H1 (cell line): ENCODE data around the gene ZNF316. TPM values are rescaled to one million over a fixed set of nuclear protein-coding genes. Genes with fewer than 3 reads are reported as not detected.

ENCODE experiments used
- CTCF ChIA-PET: fragments of 300-600 bp; sonication (Branson Sonifier 250); formaldehyde crosslinking; loops from one replicate; lab custom pipeline; 2021; ENCODE audit not compliant: partially characterized antibody; lab: Charles Lee
- POLR2A ChIA-PET: fragments of 300-600 bp; sonication (Branson Sonifier 250); formaldehyde crosslinking; loops from one replicate; lab custom pipeline; 2021; ENCODE audit warnings: inconsistent platforms; ENCODE audit not compliant: partially characterized antibody; lab: Charles Lee
- DNase-seq, 2 experiments: peaks; one replicate each; pipeline versions ENCODE4 v3.0.0 to v3.0.0-alpha.2; 2010 to 2022; ENCODE audit warnings: low spot score in 2 of 2, low read depth in 1 of 2, mixed read lengths in 1 of 2
- FAIRE-seq: peaks from 2 replicates; lab custom pipeline; 2011; peaks lifted over from hg19 to GRCh38; lab: Jason Lieb, UNC
- H2AFZ ChIP-seq: 2 replicates; pipeline ENCODE4 v1.8.1; 2012; ENCODE audit warnings: low read length, inconsistent platforms
- H2AK5ac ChIP-seq: 2 replicates; pipeline ENCODE4 v1.6.1; 2013; ENCODE audit warnings: low read depth, low read length
- H2BK120ac ChIP-seq: replicated peaks from 2 replicates; pipeline ENCODE3; 2013; ENCODE audit warnings: low read depth, low read length, inconsistent platforms
- H2BK12ac ChIP-seq: 2 replicates; pipeline ENCODE4 v1.6.1; 2013; ENCODE audit warnings: low read depth, low read length
- H2BK15ac ChIP-seq: 2 replicates; pipeline ENCODE4 v1.6.1; 2013; ENCODE audit warnings: low read length
- H2BK20ac ChIP-seq: 2 replicates; pipeline ENCODE4 v1.6.1; 2013; ENCODE audit warnings: low read length
- H2BK5ac ChIP-seq: 2 replicates; pipeline ENCODE4 v1.6.1; 2013; ENCODE audit warnings: low read depth, low read length
- H3K14ac ChIP-seq: 2 replicates; pipeline ENCODE4 v1.6.1; 2013; ENCODE audit warnings: inconsistent platforms; ENCODE audit not compliant: insufficient read length
- H3K18ac ChIP-seq: 2 replicates; pipeline ENCODE4 v1.6.1; 2013; ENCODE audit warnings: low read length; ENCODE audit errors: extremely low read depth
- H3K23ac ChIP-seq: 2 replicates; pipeline ENCODE4 v1.6.1; 2013; ENCODE audit warnings: inconsistent platforms; ENCODE audit not compliant: insufficient read length
- H3K23me2 ChIP-seq: 2 replicates; pipeline ENCODE4 v1.6.1; 2013; ENCODE audit warnings: low read depth, low read length
- H3K27ac ChIP-seq: 2 replicates; pipeline ENCODE4 v1.6.1; 2011; ENCODE audit warnings: low read depth, low read length, inconsistent platforms
- H3K27me3 ChIP-seq, 4 experiments: replicated peaks in 1 of 4; 1 replicate in 1 of 4; 2 replicates in 3 of 4; pipeline versions ENCODE4 v1.6.1 to v1.8.1; 2011 to 2013; ENCODE audit warnings: low read length in 3 of 4, mild to moderate bottlenecking in 3 of 4, inconsistent platforms in 2 of 4, mixed read lengths in 2 of 4, moderate library complexity in 1 of 4; ENCODE audit not compliant: control insufficient read depth in 3 of 4, insufficient read depth in 3 of 4; ENCODE audit errors: extremely low read depth in 1 of 4
- H3K36me3 ChIP-seq, 4 experiments: 2 replicates each; pipeline versions ENCODE4 v1.6.1 to v1.8.1; 2011 to 2013; ENCODE audit warnings: mild to moderate bottlenecking in 4 of 4, low read length in 3 of 4, moderate library complexity in 2 of 4, control low read depth in 1 of 4, inconsistent platforms in 1 of 4; ENCODE audit not compliant: insufficient read depth in 4 of 4, control insufficient read depth in 2 of 4
- H3K4ac ChIP-seq: replicated peaks from 2 replicates; pipeline ENCODE3; 2013; ENCODE audit warnings: low read length, low read depth, mixed read lengths, inconsistent platforms; ENCODE audit not compliant: insufficient read length
- H3K4me1 ChIP-seq, 4 experiments: replicated peaks in 1 of 4; 1 replicate in 1 of 4; 2 replicates in 3 of 4; pipeline versions ENCODE4 v1.6.1 to v1.8.1; 2011 to 2013; ENCODE audit warnings: low read length in 3 of 4, inconsistent platforms in 2 of 4, mixed read lengths in 1 of 4; ENCODE audit not compliant: insufficient read depth in 4 of 4, control insufficient read depth in 3 of 4
- H3K4me2 ChIP-seq, 2 experiments: 2 replicates each; pipeline versions ENCODE4 v1.6.1 to v1.8.1; 2011 to 2013; ENCODE audit warnings: low read depth in 2 of 2, low read length in 2 of 2, control low read depth in 1 of 2, inconsistent platforms in 1 of 2, mild to moderate bottlenecking in 1 of 2; ENCODE audit not compliant: insufficient read depth in 1 of 2
- H3K4me3 ChIP-seq, 4 experiments: fragments of 200-600, 300-600 bp in 1 of 4; sonication (generic), shearing (Covaris generic), sonication (Bioruptor Twin) in 1 of 4; 2 replicates each; pipeline versions ENCODE4 v1.5.1 to v1.8.1; 2011 to 2016; ENCODE audit warnings: low read length in 4 of 4, low read depth in 3 of 4, control low read depth in 2 of 4, inconsistent platforms in 2 of 4, mild to moderate bottlenecking in 2 of 4, mixed read lengths in 1 of 4, moderate library complexity in 1 of 4; ENCODE audit not compliant: insufficient read depth in 2 of 4; ENCODE audit errors: extremely low read depth in 1 of 4
- H3K56ac ChIP-seq: replicated peaks from 2 replicates; pipeline ENCODE3; 2013; ENCODE audit warnings: low read depth, mild to moderate bottlenecking, mixed read lengths, low read length, inconsistent platforms; ENCODE audit not compliant: insufficient read length
- H3K79me1 ChIP-seq: 2 replicates; pipeline ENCODE4 v1.6.1; 2013; ENCODE audit warnings: low read depth, low read length, control low read depth
- H3K79me2 ChIP-seq, 2 experiments: 2 replicates each; pipeline versions ENCODE4 v1.6.1 to v1.8.1; 2012 to 2013; ENCODE audit warnings: low read length in 2 of 2, mild to moderate bottlenecking in 2 of 2, inconsistent platforms in 1 of 2; ENCODE audit not compliant: insufficient read depth in 2 of 2, control insufficient read depth in 1 of 2
- H3K9ac ChIP-seq, 4 experiments: replicated peaks in 1 of 4; 1 replicate in 1 of 4; 2 replicates in 3 of 4; pipeline versions ENCODE4 v1.6.1 to v1.8.1; 2011 to 2013; ENCODE audit warnings: low read depth in 3 of 4, low read length in 3 of 4, control low read depth in 2 of 4, mild to moderate bottlenecking in 2 of 4, moderate library complexity in 2 of 4, inconsistent platforms in 1 of 4; ENCODE audit errors: extremely low read depth in 1 of 4
- H3K9me3 ChIP-seq, 2 experiments: 2 replicates each; pipeline versions ENCODE4 v1.6.1 to v1.8.1; 2012 to 2013; ENCODE audit warnings: mild to moderate bottlenecking in 2 of 2, moderate library complexity in 2 of 2, control low read depth in 1 of 2, inconsistent platforms in 1 of 2, low read depth in 1 of 2, low read length in 1 of 2, mixed read lengths in 1 of 2; ENCODE audit not compliant: insufficient read depth in 2 of 2
- H4K20me1 ChIP-seq, 2 experiments: replicated peaks in 1 of 2; 2 replicates each; pipeline versions ENCODE3 to v1.8.1; 2011 to 2013; ENCODE audit warnings: inconsistent platforms in 2 of 2, low read length in 2 of 2, mild to moderate bottlenecking in 1 of 2; ENCODE audit not compliant: insufficient read depth in 2 of 2, control insufficient read depth in 1 of 2
- H4K5ac ChIP-seq: 2 replicates; pipeline ENCODE4 v1.6.1; 2013; ENCODE audit warnings: low read length, low read depth, mixed read lengths, inconsistent platforms; ENCODE audit not compliant: insufficient read length
- H4K8ac ChIP-seq: 2 replicates; pipeline ENCODE4 v1.8.0; 2013; ENCODE audit warnings: mild to moderate bottlenecking, moderate library complexity, low read length, inconsistent platforms; ENCODE audit not compliant: insufficient read depth; ENCODE audit errors: extremely low read depth
- H4K91ac ChIP-seq: replicated peaks from 2 replicates; pipeline ENCODE3; 2013; ENCODE audit warnings: low read length, mixed read lengths, inconsistent platforms; ENCODE audit not compliant: insufficient read length
- CHD1 ChIP-seq: IDR thresholded peaks from 2 replicates; pipeline ENCODE4 v1.6.1; 2012; ENCODE audit warnings: low read depth, low read length, improper control_type of control experiment
- KDM1A ChIP-seq: fragments of 200-600, 300-600 bp; sonication (generic); IDR thresholded peaks from 2 replicates; pipeline ENCODE4 v1.7.1; 2016; ENCODE audit warnings: mild to moderate bottlenecking, low read length, borderline replicate concordance
- RXRA ChIP-seq: IDR thresholded peaks from 2 replicates; pipeline ENCODE4 v1.6.1; 2011; ENCODE audit warnings: low read depth, mild to moderate bottlenecking, low read length, moderate library complexity; ENCODE audit not compliant: insufficient read depth
- SUZ12 ChIP-seq: fragments of 200-600 bp; sonication (generic); IDR thresholded peaks from 2 replicates; pipeline ENCODE4 v1.6.1; 2012; ENCODE audit warnings: mild to moderate bottlenecking, inconsistent platforms, low read length, moderate library complexity, mixed read lengths
- TAF7 ChIP-seq: optimal IDR thresholded peaks from 2 replicates; pipeline ENCODE3; 2011; ENCODE audit warnings: low read depth, mild to moderate bottlenecking, inconsistent platforms, low read length, moderate library complexity, borderline replicate concordance
- TBP ChIP-seq: IDR thresholded peaks from 2 replicates; pipeline ENCODE4 v1.6.1; 2011; ENCODE audit warnings: low read depth, low read length, improper control_type of control experiment
- TCF12 ChIP-seq: IDR thresholded peaks from 2 replicates; pipeline ENCODE4 v1.6.1; 2011; ENCODE audit warnings: low read depth, mild to moderate bottlenecking, low read length
- WGBS, 2 experiments: shearing (Covaris generic) in 1 of 2; methylation state at CpG; one replicate each; pipeline versions ENCODE4 v1.1.6 to v1.1.7; 2013 to 2015; ENCODE audit warnings: low lambda C conversion rate in 2 of 2, mixed read lengths in 2 of 2, inconsistent platforms in 1 of 2, low coverage in 1 of 2, missing lambda C conversion rate in 1 of 2; ENCODE audit not compliant: insufficient replicate concordance in 2 of 2, insufficient coverage in 1 of 2, insufficient read length in 1 of 2; ENCODE audit errors: extremely low coverage in 1 of 2, missing lambda C conversion rate in 1 of 2; 5-methylcytosine and 5-hydroxymethylcytosine counted together
- polyA plus RNA-seq, 7 experiments: library from polyadenylated mRNA; depleted of rRNA in 3 of 7; stranded (reverse) in 5 of 7; unstranded in 2 of 7; fragments of >200 nt in 5 of 7; fragments of 200-250 nt in 2 of 7; gene quantifications; 1 replicate in 5 of 7; 2 replicates in 1 of 7; 4 replicates in 1 of 7; pipeline versions ENCODE4 v1.2.1 to v1.2.3, GENCODE V29; 2011 to 2013; ENCODE audit warnings: missing spikeins in 2 of 7, mixed read lengths in 2 of 7
- total RNA-seq: library from RNA; stranded (reverse); fragmentation: NEBNext Ultra II Directional; extraction: Animal tissue kit (Norgen Biotek cat#: 25700); gene quantifications from 2 replicates; pipeline ENCODE4 v1.2.1, GENCODE V29; 2021
- TF ChIP-seq, protein P1 (sequence below), 3 experiments: IDR thresholded peaks; 1 replicate in 2 of 3; 2 replicates in 1 of 3; pipeline versions ENCODE4 v1.5.1 to v1.6.1; 2011; ENCODE audit warnings: low read length in 3 of 3, mild to moderate bottlenecking in 3 of 3, inconsistent platforms in 2 of 3, low read depth in 1 of 3, moderate library complexity in 1 of 3; ENCODE audit not compliant: insufficient read depth in 1 of 3; ENCODE audit errors: control extremely low read depth in 1 of 3

Gene ZNF316
- total and polyA plus RNA-seq, 2 of the 8 experiments (the other 6 are each of a cell fraction or from before 2014, with no cell fraction given): 3.6 to 13.7 TPM

DNA sequence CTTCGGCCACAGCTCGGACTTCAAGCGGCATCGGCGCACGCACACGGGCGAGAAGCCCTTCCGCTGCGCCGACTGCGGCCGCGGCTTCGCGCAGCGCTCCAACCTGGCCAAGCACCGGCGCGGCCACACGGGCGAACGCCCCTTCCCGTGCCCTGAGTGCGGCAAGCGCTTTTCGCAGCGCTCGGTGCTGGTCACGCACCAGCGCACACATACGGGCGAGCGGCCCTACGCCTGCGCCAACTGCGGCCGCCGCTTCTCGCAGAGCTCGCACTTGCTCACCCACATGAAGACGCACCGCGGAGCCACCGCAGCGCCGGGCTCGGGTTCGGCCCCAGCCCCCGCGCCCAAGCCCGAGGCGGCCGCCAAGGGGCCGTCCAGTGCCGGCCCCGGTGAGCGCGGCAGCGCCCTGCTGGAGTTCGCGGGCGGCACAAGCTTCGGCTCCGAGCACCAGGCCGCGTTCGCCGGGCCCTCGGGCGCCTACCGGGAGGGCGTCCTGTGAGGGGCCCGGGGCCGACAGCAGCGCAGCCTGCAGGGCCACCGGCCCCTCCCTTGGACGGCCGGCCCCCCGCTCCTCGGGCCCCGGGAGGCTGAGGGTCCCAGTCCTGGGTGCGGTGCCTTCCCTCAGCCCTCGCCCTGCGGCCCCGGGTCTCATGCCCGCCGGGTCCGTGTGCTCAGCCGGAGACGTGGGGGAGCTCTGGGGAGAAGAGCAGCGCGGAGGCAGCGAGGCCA lies 17.2 kb downstream of the ZNF316 start:
- Histone ChIP-seq H3K4me1 (peaks cover 0 to 5% (median 0%) of the 10 kb centered on the region in 4 experiments; a peak in 3 of 7 replicates), H2BK12ac (no peak overlapping the region)
- DNase-seq: no peak

More for the DNA sequence above, 17.2 kb downstream of the ZNF316 start:
- no peak overlapping the region for H2BK15ac ChIP-seq
- H3K18ac ChIP-seq: no peak overlapping the region
- H3K23ac ChIP-seq: no peak overlapping the region
- no peak overlapping the region for H3K27ac ChIP-seq
- H2BK5ac ChIP-seq: no peak overlapping the region
- H3K23me2 ChIP-seq: no peaks in the 10 kb centered on the region
- no peak overlapping the region for H2BK20ac ChIP-seq
- peaks cover 0 to 2% of the 10 kb centered on the region in 2 experiments for H4K20me1 ChIP-seq
- H2AFZ ChIP-seq: no peak overlapping the region
- H4K5ac ChIP-seq: no peak overlapping the region
- H4K91ac ChIP-seq: no peak overlapping the region
- CTCF ChIA-PET: no interaction called here
- WGBS, 2 experiments: 95% methylated on average over 23 of the region's 94 CpGs; no CpG with 5 or more reads in 1 of the 2 experiments
- peaks cover 0 to 30% (median 2%) of the 10 kb centered on the region in 4 experiments; a peak in 3 of 8 replicates for H3K36me3 ChIP-seq
- no peak overlapping the region for H3K4me2 ChIP-seq
- no peak for FAIRE-seq
- no peak overlapping the region for H2BK120ac ChIP-seq
- H3K9ac ChIP-seq: no peak overlapping the region
- no peaks in the 10 kb centered on the region for H3K27me3 ChIP-seq
- H4K8ac ChIP-seq: no peak overlapping the region
- no peaks in the 10 kb centered on the region; a peak in 1 of 4 replicates for H3K9me3 ChIP-seq
- H3K79me2 ChIP-seq: no peaks in the 10 kb centered on the region
- POLR2A ChIA-PET: interaction anchor here (0.8 to 1.1 kb wide), 2 partner anchors 22 to 85 kb away, joined by 3 to 5 read pairs; no protein-coding TSS in a partner anchor
- H3K79me1 ChIP-seq: no peaks in the 10 kb centered on the region; the same call in 1 of the 2 replicates
- no peak overlapping the region for H2AK5ac ChIP-seq
- TF ChIP-seq TCF12 (no peak), RXRA (no peak), SUZ12 (no peak), CHD1 (no peak), TBP (no peak), KDM1A (no peak), TAF7 (no peak)
- TF ChIP-seq, protein P1, sequence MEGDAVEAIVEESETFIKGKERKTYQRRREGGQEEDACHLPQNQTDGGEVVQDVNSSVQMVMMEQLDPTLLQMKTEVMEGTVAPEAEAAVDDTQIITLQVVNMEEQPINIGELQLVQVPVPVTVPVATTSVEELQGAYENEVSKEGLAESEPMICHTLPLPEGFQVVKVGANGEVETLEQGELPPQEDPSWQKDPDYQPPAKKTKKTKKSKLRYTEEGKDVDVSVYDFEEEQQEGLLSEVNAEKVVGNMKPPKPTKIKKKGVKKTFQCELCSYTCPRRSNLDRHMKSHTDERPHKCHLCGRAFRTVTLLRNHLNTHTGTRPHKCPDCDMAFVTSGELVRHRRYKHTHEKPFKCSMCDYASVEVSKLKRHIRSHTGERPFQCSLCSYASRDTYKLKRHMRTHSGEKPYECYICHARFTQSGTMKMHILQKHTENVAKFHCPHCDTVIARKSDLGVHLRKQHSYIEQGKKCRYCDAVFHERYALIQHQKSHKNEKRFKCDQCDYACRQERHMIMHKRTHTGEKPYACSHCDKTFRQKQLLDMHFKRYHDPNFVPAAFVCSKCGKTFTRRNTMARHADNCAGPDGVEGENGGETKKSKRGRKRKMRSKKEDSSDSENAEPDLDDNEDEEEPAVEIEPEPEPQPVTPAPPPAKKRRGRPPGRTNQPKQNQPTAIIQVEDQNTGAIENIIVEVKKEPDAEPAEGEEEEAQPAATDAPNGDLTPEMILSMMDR (IDR thresholded peaks at IDR 0.05; ENCODE audit: control extremely low read depth in 1 of 3, insufficient read depth in 1 of 3, low read depth in 1 of 3, low read length in 3 of 3): no peak
- H3K4me3 ChIP-seq: no peak overlapping the region
- no peak overlapping the region for H3K4ac ChIP-seq
- no peak overlapping the region for H3K56ac ChIP-seq
- H3K14ac ChIP-seq: no peak overlapping the region
